Measurements from ENCODE around the gene TMEM135. TPM values are rescaled to one million over a fixed set of nuclear protein-coding genes. Genes with fewer than 3 reads are reported as not detected.
"Not testable (repeated sequence)": the region's sequence is repeated elsewhere in the genome, so short reads cannot be mapped to it uniquely, and the experiment has no call there.

The TMEM135 gene
- 10 to 100 TPM; 23.0 to 40.3 TPM for total RNA-seq

DNA sequence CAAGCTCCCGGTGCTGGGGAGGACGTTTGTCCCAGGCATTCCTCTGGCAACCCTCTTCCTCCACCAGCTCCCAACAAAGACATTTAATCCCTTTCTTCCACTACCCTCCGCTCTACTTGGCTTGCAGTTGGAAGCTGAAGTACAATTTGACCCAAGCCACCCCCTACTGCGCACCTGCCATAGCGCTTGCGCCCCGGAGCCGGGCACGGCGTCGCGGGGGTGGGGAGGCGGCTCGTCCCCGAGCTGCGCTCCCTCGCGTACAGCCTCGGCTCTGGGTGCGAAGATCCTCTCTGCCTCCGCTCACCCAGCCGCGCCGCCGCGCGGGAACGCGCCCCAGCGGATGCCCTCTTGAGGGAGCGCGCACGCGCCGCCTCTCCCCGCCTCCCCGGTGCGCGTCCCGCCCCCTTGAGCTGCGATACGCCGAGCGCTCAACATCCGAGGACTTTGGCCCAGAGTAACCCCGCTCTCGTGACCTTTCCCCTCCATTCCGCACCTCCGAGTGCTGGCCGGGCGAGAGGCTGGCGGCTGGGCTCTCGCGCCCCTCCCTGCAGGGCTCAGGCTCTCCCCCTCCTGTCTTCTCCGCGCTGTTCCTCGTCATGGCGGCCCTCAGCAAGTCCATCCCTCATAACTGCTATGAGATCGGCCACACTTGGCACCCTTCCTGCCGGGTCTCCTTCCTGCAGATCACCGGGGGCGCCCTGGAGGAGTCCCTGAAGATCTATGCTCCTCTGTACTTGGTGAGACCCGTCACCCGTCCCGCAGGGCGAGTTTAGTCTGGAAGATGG is at the start of gene TMEM135:
Gene TMEM135 (plus strand): TSS at position 485 of the 785 bp plus-strand sequence. CDS start 112 bp downstream, at position 597.
- Mint-ChIP-seq H3K4me1 (ENCODE audit: low read depth in 2 of 2) (peaks cover 25 to 33% of the 10 kb centered on the region in 2 donors), H3K27ac (peak within 1 kb of the TSS; percentile 71 to 86), H3K27me3 (peaks cover 0 to 6% of the 10 kb centered on the region in 2 donors), H3K9me3 (no peaks in the 10 kb centered on the region), H3K36me3 (no peaks in the 10 kb centered on the region), H3K4me3 (peak within 1 kb of the TSS; percentile 91)
- peak; percentile 98 for ATAC-seq
- peak; percentile 97 for DNase-seq (ENCODE audit: low spot score)

DNA sequence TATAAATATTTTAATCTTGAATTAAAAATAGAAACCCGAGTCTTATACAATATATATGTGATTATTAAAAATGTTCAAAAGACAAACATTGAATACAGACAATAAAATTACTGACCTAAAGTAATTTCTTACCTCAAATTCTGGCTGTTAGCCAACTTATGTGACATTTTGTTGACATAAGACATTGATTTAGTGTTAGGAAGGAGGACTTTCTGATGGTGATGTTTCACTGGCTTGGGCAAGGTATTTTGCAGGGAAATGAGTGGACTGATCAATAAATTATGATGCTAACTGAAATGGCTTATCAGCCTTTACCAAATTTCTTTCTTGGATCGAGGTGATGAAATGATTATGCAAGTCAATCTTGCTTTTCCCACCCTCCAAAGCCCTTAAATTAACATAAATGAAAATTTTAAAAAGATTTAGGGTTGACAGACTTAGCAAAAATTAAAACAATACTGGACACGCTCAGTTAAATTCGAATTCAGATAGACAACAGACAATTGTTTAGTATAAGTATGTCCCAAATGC is 49.3 kb upstream of the TMEM135 start:
- no peak overlapping the region for H3K4me3 Mint-ChIP-seq
- peaks cover 0 to 13% of the 10 kb centered on the region in 2 donors for H3K27me3 Mint-ChIP-seq
- ATAC-seq (no peak), DNase-seq (ENCODE audit: low spot score) (no peak)
- H3K36me3 Mint-ChIP-seq = no peaks in the 10 kb centered on the region
- no peaks in the 10 kb centered on the region for H3K4me1 Mint-ChIP-seq (ENCODE audit: low read depth in 2 of 2)
- no peak overlapping the region for H3K27ac Mint-ChIP-seq
- H3K9me3 Mint-ChIP-seq = no peaks in the 10 kb centered on the region

DNA sequence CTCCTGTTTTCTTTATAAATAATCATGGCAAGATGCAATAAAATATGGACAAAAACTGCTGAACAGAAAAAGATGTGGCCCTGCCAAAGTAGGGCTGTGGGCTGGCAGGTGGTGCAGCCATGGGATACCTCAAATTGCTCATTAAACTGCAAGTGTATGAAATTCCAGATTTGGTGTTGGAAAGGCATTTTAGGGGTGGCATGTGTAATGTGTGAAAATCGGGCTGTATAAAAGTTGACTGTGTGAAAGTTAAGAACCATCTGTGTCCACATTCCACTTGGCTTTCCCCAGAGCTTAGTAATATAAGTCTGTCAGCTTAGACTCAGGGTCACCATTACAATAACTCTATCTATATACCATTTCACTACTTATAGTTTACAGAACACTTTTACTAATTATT is 47.7 kb upstream of the TMEM135 start:
- H3K27me3 Mint-ChIP-seq = peaks cover 0 to 4% of the 10 kb centered on the region in 2 donors
- H3K36me3 Mint-ChIP-seq = no peaks in the 10 kb centered on the region
- H3K4me3 Mint-ChIP-seq = no peak overlapping the region
- ATAC-seq = no peak
- no peak for DNase-seq (ENCODE audit: low spot score)
- H3K9me3 Mint-ChIP-seq = no peaks in the 10 kb centered on the region
- H3K4me1 Mint-ChIP-seq (ENCODE audit: low read depth in 2 of 2) = no peaks in the 10 kb centered on the region
- H3K27ac Mint-ChIP-seq = no peak overlapping the region

DNA sequence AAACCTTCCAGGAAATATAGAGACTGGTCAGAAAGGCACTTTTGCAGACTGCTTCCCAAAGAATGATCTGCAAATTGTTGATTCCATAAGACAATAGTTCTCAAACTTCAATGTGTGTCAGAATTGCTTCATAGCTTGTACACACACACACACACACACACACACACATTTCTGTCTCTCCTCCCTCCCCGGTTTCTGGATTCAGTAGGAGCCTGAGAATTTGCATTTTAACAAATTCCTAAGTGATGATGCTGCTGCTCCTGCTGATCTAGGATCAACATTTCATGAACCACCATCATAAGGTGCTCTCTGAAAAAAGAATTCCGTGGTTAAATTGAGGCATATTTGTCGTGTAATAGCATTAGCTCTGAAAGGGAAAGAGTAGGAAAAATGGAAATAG is 47.2 kb upstream of the TMEM135 start:
- Mint-ChIP-seq H3K36me3 (no peaks in the 10 kb centered on the region), H3K9me3 (no peaks in the 10 kb centered on the region), H3K27me3 (no peaks in the 10 kb centered on the region), H3K27ac (no peak overlapping the region), H3K4me3 (no peak overlapping the region), H3K4me1 (ENCODE audit: low read depth in 2 of 2) (no peaks in the 10 kb centered on the region)
- no peak for DNase-seq (ENCODE audit: low spot score)
- ATAC-seq = no peak

DNA sequence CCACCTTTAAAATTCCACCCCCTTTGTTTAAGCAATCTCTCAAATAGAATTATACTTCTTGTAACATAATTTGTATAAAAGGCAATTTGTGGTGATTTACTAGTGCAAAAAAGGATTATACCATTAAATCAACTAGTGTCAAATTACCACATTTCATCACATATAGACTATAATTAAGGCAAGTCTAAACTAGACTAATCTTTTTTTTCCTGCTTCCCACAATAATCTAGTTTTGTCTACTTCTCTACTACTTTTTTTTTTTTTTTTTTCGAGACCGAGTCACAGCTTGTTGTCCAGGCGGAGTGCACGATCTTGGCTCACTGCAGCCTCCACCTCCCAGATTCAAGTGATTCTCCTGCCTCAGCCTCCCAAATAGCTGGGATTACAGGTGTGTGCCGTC is 46.4 kb upstream of the TMEM135 start:
- H3K4me3 Mint-ChIP-seq = no peak overlapping the region
- no peaks in the 10 kb centered on the region for H3K27me3 Mint-ChIP-seq
- H3K27ac Mint-ChIP-seq = no peak overlapping the region
- no peaks in the 10 kb centered on the region for H3K9me3 Mint-ChIP-seq
- ATAC-seq (no peak), DNase-seq (ENCODE audit: low spot score) (no peak)
- no peaks in the 10 kb centered on the region for H3K36me3 Mint-ChIP-seq
- H3K4me1 Mint-ChIP-seq (ENCODE audit: low read depth in 2 of 2) = no peaks in the 10 kb centered on the region

DNA sequence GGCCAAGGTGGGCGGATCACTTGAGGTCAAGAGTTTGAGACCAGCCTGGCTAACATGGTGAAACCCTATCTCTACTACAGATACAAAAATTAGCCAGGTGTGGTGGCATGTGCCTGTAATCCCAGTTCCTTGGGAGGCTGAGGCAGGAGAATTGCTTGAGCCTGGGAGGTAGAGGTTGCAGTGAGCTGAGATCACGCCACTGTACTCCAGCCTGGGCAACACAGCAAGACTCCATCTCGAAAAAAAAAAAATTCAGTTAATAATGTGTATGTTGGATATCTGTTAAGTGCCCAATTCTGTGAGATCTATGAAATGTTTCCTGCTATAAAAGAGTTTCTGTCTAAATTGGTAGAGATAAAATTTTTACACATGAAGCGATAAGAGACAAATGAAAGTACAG is 45.4 kb upstream of the TMEM135 start:
- H3K27ac Mint-ChIP-seq; H3K4me1 Mint-ChIP-seq (ENCODE audit: low read depth in 2 of 2); H3K36me3 Mint-ChIP-seq; H3K4me3 Mint-ChIP-seq; H3K9me3 Mint-ChIP-seq; H3K27me3 Mint-ChIP-seq; DNase-seq (ENCODE audit: low spot score); ATAC-seq: not testable (repeated sequence)

DNA sequence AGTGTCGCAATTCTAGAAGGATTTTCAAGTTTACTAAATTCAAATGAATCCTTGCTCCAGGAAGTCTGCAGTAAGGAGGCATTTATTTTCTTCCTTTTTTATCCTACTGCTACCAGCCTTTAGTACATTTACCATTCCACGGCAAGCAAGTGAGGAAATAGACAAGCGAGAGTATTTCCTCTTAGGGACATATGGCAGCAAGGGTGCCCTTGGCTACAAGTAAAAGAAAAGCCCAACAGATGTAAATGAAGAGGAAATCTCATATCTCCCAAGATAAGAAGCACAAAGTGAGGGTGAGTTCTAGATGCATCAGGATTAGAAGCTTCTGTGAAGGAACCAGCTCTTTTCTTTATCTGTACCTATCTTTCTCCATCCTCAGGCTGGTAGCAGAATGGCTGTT is 44.7 kb upstream of the TMEM135 start:
- Mint-ChIP-seq H3K4me1 (ENCODE audit: low read depth in 2 of 2) (no peaks in the 10 kb centered on the region), H3K36me3 (no peaks in the 10 kb centered on the region), H3K27ac (no peak overlapping the region), H3K9me3 (no peaks in the 10 kb centered on the region), H3K4me3 (no peak overlapping the region), H3K27me3 (no peaks in the 10 kb centered on the region)
- DNase-seq (ENCODE audit: low spot score) (no peak), ATAC-seq (no peak)

DNA sequence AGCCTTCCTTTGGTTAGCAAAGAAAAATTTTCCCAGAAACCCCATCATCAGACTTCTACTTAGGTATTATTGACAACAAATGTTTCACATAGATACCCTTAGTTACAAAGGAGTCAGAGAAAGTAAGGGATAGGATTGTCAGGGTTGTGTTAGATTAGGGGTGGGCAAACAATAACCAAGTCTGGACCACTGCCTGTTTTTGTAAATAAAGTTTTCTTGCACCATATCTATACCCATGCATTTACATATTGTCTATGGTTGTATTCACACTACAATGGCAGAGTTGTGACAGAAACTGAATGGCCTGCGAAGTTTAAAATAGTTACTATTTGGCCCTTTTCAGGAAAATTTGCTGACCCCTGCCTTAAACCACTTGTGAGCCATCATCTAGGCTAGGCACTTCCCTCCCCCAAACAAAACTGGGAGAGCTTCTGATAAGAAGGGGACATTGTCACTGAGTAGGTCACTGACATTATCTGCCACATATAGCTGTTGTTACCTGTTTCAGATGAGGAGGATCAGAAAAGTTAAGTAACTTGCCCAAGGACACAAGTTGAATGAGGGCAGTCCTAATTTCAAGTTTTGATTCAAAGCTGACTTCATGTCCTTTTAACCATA is 40.7 kb upstream of the TMEM135 start:
- ATAC-seq (no peak), DNase-seq (ENCODE audit: low spot score) (no peak)
- Mint-ChIP-seq H3K27me3 (peaks cover 0 to 3% of the 10 kb centered on the region in 2 donors), H3K9me3 (no peaks in the 10 kb centered on the region), H3K27ac (no peak overlapping the region), H3K4me1 (ENCODE audit: low read depth in 2 of 2) (no peaks in the 10 kb centered on the region), H3K36me3 (no peaks in the 10 kb centered on the region), H3K4me3 (no peak overlapping the region)

DNA sequence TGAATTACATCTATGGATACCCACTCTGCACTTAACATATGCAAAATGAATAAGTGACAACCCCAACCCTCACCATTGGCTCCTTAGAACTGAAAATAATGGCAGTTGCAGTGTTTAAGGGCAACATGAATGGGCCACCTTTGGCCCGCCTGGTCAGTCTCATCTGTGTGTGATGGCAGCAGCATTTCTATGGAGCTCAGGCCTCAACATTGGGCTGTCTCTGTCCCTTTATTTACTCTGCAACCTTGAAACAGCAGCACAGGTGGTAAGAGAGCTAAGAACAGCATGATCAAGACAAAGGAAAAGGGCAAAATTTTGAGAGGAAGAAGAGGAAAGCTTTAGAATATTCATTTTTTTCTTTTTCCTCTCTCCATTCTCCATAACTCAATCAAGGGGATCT is 38.3 kb upstream of the TMEM135 start:
- Mint-ChIP-seq H3K27me3 (peaks cover 0 to 3% of the 10 kb centered on the region in 2 donors), H3K4me1 (ENCODE audit: low read depth in 2 of 2) (no peaks in the 10 kb centered on the region), H3K9me3 (no peaks in the 10 kb centered on the region), H3K36me3 (no peaks in the 10 kb centered on the region), H3K27ac (no peak overlapping the region), H3K4me3 (no peak overlapping the region)
- no peak for ATAC-seq
- no peak for DNase-seq (ENCODE audit: low spot score)

DNA sequence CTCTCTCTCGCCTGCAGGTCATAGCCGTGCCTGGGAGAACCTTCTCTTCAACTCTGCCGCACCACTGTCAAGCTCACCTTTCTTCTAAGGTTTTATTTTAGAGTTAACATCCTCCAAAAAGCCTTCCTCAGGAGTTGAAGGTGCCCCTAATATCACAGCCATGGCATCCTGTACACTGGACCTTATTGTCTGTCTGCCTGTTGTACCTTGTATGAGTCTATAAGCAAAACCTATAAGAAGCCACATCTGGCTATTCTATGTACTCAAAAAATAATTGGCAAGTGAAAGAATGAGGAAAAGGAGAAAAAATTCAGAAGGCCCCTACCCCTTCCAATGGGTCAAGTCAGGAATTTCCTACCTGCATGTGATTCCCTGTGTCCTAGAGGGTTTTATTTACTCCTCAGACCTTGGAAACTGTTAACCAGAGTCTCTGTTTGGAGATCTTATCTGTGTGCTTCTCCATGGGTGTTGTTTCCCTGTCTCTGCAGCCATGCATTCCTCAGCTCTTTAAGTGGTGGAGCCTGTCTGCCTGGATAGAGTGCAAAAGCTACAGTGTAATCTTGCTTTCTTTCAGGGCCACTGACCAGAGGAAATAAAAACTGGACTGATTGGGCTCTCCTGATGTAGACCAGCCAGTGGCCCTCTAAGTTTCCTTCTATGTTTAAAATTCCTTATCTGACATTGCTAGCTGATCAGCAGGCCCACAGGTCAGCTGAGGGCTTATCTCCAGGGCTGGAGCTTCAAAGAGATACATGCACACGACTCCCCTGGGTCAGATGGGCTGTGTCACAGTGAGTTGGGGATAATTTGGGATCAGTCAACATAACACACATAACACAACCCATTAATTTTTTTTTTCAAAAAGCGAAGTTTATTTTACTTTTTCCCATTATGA is 37.6 kb upstream of the TMEM135 start:
- no peak for DNase-seq (ENCODE audit: low spot score)
- Mint-ChIP-seq H3K4me1 (ENCODE audit: low read depth in 2 of 2) (no peaks in the 10 kb centered on the region), H3K36me3 (no peaks in the 10 kb centered on the region), H3K4me3 (no peak overlapping the region), H3K9me3 (no peaks in the 10 kb centered on the region), H3K27me3 (peaks cover 0 to 3% of the 10 kb centered on the region in 2 donors), H3K27ac (no peak overlapping the region)
- ATAC-seq = no peak

DNA sequence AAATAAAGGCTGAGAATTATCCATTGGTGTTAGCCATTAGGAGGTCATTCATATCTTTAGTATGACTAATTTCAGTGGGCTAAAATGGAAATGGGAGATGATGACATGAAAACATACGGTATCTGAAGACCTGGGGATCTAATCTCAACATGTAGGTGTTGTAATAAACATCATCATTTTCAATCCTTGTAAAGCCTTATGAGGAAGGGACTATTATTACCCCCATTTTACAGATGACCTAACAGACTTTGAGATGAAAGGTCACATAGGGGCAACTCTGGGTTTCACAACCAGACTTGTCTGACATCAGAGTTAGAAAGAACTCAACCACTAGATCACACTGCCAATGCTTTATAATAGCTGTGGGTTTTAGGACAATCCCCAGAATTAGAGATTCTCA is 34.8 kb upstream of the TMEM135 start:
- Mint-ChIP-seq H3K4me1 (ENCODE audit: low read depth in 2 of 2) (no peaks in the 10 kb centered on the region), H3K27me3 (peaks cover 3 to 11% of the 10 kb centered on the region in 2 donors), H3K27ac (no peak overlapping the region), H3K9me3 (no peaks in the 10 kb centered on the region), H3K4me3 (no peak overlapping the region), H3K36me3 (no peaks in the 10 kb centered on the region)
- no peak for ATAC-seq
- DNase-seq (ENCODE audit: low spot score) = no peak

DNA sequence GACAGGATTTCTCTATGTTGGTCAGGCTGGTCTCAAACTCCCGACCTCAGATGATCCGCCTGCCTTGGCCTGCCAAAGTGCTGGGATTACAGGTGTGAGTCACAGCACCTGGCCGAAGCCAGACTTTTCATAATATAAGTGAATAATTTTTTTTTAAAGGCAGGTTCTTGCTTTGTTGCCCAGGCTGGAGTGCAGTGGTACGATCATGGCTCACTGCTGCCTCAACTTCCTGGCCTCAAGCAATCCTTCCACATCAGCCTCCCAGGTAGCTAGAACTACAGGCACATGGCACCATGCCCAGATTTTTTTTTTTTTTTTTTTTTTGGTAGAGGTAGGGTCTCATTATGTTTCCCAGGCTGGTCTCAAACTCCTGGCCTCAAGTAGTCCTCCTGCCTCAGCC is 33.5 kb upstream of the TMEM135 start:
- ATAC-seq; H3K9me3 Mint-ChIP-seq; DNase-seq (ENCODE audit: low spot score): not testable (repeated sequence)

DNA sequence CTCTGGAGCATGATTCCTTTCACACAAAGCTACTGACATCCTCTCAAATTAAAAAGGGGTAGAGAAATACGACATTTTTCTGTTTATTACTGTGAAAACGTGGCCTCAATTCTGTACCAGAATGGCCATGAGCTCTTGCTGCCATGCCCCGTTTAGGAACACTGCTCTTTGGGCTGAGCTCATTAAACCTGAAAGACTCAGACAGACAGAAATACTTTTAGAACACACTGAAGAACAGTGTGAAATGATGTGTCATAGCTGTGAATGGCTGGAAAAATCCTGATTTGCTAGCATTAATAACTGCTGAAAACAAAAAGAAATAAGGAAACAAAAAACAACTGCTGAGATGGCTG is 32.2 kb upstream of the TMEM135 start:
- ATAC-seq (no peak), DNase-seq (ENCODE audit: low spot score) (no peak)
- H3K27me3 Mint-ChIP-seq = peaks cover 7 to 12% of the 10 kb centered on the region in 2 donors
- H3K4me3 Mint-ChIP-seq = no peak overlapping the region
- H3K27ac Mint-ChIP-seq = no peak overlapping the region
- no peaks in the 10 kb centered on the region for H3K4me1 Mint-ChIP-seq (ENCODE audit: low read depth in 2 of 2)
- no peaks in the 10 kb centered on the region for H3K36me3 Mint-ChIP-seq
- H3K9me3 Mint-ChIP-seq = no peaks in the 10 kb centered on the region

More for the DNA sequence above, 33.5 kb upstream of the TMEM135 start:
- not testable (repeated sequence) for H3K36me3 Mint-ChIP-seq; H3K4me3 Mint-ChIP-seq; H3K4me1 Mint-ChIP-seq (ENCODE audit: low read depth in 2 of 2)
- peak overlapping the region in 1 of 2 donors; percentile 30 for H3K27ac Mint-ChIP-seq
- H3K27me3 Mint-ChIP-seq = peaks cover 5 to 12% of the 10 kb centered on the region in 2 donors

All from natural killer cell treated with Interleukin-12 subunit alpha and Interleukin-12 subunit beta and Interleukin-15 and Interleukin-18, amount 100 ng/mL, for 72 hours (primary cell).